ENCODE results near the gene BCL10.
A peak's percentile ranks its signal among the peaks of the same experiment; 100 is the strongest.

Gene BCL10

GRCh38 chr1:85297855-85298629, 21.6 kb upstream of the BCL10 start:
- peak; percentile 73 for DNase-seq (ENCODE audit: low spot score)

DNA sequence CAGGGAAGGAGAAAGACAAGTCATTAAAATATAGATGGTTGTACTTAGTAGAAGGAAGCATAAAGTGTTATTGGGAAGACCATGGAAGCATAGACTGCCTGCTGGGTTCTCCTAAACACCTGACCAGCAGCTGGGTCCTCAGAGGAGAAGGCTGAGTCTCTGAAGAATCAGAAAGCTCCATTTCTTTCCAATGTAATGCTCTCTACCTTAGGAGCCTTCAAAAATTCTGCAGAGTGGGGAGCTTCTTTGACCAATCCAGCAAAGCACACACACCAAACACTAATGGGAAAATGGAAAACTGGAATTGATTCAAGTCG, 21.1 kb upstream of the BCL10 start:
- no peak for DNase-seq (ENCODE audit: low spot score)

DNA sequence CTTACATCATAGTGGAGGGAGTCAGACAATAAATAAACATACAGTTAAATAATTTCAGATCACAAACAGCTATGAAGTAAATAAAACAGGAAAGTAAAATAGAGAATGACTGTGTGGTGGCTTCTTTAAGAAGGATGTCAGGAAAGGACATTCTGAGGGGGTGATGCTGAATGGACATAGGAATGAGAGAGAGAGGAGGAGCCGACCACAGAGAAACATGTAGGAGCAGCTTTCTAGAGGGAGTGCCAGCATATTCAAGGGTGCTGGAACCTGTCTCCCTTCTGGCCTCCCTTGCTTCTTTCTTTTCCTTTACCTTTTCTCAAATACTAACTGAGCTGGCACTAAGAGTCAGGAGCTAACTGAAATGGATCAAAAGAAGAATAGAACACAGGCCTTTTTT, 20.5 kb upstream of the BCL10 start:
- no peak for DNase-seq (ENCODE audit: low spot score)

- DNase-seq (ENCODE audit: low spot score), result no peak
Measured at GRCh38 chr1:85295654-85296053, 19.2 kb upstream of the BCL10 start.

DNA sequence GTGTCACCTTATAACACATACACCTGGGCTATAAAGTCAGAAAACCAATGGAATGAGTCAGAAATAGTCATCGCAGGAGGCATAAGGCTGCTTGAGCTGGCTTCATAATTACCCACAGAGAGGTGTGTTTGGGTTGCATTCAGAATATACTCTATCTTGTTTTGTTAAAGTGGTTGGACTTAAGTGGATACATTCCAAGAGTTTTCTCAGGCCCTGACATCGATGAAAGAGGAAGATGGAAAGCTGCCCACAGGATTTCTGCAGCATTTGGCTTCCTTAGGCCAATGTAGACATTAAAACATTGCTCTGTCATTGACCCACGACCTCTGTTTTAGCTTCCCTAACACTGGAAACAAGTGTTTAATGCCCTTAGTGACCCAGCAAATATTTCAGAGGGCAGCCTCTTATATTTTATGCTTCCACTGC, 18.6 kb upstream of the BCL10 start:
- no peak for DNase-seq (ENCODE audit: low spot score)

DNA sequence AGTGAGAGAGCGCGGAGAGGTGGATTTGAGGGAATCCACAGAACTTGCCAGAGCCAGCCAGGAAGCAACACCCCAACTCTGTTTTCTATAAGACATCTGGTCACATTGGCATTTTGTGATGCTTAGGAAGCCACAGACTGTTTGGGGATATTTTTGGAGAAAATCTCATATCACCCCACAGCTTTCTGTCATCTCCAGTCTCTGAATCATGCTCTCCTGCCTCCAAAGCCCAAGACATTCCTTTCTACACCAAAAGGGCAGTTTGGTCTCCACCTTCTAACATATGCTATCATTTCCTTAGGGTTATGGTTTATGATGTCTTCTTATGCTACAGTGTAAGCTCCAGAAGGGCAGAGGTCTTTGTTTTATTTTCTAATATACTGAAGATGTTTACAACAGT, 14.4 kb upstream of the BCL10 start:
- peak; percentile 39 for DNase-seq (ENCODE audit: low spot score)

GRCh38 chr1:85289848-85290335, 13.5 kb upstream of the BCL10 start:
- no peak for DNase-seq (ENCODE audit: low spot score)

DNA sequence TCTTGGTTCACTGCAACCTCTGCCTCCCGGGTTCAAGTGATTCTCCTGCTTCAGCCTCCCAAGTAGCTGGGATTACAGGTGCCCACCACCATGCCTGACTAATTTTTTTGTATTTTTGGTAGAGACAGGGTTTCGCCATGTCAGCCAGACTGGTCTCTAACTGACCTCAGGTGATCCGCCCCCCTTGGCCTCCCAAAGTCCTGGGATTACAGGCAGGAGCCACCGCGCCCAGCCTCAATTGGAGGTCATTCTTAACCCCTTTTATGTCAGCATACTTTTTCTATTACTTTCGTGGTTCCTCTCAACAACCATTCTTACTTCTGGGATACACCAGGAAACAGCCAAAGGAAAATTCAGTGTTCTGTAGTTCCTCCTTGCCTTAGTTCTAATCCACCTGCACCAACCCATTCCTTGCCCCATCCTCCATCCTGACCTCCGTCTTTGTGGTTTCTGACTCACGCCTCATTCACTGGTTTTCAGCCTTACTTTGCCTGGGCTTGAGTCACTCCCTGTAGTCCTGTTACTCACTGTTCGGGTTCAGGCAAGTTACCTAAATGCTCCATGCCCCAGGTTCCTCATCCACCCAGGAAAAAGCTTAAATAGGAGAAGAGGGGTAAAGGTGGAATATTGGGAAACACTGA, 12.9 kb upstream of the BCL10 start:
- DNase-seq (ENCODE audit: low spot score), result peak; percentile 71

DNA sequence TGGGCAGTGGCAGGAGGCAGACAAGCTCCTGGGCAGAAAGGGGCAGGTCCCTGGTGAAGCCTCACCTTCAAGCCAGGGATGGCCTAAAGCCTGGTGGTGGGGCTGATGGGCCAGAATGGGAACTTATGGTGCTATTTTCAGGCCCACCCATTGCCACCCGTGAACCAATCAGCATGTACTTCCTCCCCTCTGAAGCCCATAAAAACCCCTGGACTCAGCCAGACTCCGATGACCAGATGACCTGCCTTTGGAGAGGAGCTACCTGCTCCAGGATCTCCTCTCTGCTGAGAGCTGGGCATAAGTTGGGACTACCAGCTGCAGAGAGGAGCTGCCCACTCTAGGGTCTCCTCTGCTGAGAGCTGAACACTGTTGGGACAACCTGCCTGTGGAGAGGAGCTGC, 7.8 kb upstream of the BCL10 start:
- no peak for DNase-seq (ENCODE audit: low spot score)

GRCh38 chr1:85283475-85284199, 7.2 kb upstream of the BCL10 start:
- no peak for DNase-seq (ENCODE audit: low spot score)

- no peak for DNase-seq (ENCODE audit: low spot score)
Measured at GRCh38 chr1:85282424-85282823, 6.0 kb upstream of the BCL10 start.

DNA sequence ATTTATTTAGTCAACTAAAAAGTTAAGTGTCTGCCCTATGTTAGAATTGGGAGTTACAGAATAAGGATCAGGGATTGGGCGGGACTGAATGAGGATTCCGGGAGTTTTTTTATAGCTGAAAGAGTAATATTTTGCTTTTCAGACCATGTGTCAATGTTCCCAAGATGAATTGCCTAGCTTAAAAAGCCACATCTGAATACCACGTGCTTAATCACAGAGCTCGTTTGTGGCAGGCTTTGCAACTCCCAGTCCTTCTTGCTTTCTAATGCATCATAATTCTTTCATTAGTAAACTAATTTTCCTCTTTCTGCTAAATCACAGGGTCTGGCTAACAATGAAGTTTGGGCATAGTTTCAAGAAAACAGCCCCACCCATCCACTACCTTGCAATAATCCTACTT, 4.2 kb upstream of the BCL10 start:
- no peak for DNase-seq (ENCODE audit: low spot score)

DNA sequence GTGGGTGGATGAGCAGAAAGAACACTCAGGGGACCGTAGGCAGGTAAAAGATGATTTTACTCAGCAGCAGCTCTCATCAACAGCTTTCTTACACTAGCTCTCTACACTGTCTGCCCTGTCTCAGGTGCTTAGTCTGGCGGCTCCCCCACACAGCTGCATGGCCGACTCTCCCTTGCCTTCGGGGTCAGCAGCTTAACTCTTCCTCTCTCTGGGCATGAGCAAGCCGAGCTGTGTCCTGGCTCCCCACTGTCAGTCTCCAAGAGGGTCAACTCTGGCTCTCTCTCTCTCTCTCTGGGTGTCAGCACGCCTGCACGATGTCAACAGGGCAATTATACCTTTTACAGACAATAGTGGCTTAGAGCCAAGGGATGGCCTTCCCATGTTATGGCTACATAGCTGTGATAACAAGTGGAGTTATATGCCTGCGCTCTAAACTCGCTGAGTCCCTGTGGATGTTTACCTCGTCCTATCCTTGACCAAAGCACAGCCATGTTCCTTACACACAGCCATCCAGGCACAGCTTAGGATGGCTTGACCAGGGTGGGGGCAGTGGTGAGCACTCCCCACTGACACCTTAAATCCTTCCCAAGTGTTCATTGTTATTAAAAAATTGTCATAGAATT, 3.1 kb upstream of the BCL10 start:
- DNase-seq (ENCODE audit: low spot score), result no peak

DNA sequence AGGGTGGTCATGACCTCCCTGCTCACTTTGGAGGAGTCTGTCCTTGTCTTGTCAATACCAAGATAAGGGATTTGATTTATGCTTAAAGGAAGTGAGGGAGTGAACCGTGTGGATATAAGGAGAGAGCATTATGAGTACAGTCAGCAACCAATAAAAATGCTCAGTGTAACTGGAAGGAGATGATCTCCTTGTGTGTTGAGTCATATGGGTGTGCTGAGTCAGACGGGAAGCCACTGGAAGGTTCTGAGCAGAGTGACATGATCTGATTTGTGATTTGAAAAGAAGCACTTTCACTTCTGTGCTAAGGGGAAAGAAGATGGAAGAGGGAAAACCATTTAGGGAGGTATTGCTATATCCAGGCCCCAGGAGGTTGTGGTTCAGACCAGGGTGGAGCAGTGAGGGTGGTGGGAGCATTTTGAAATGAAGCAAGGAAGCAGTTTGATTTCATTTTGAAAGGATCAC, 2.5 kb upstream of the BCL10 start:
- peak; percentile 93 for DNase-seq (ENCODE audit: low spot score)

- no peak for DNase-seq (ENCODE audit: low spot score)
Measured at GRCh38 chr1:85277802-85278201, 1.4 kb upstream of the BCL10 start.

- no peak for DNase-seq (ENCODE audit: low spot score)
Measured at GRCh38 chr1:85276978-85277639, 677 bp upstream of the BCL10 start.

- no peak for DNase-seq (ENCODE audit: low spot score)
Measured at GRCh38 chr1:85275701-85276214, 674 bp downstream of the BCL10 start.

DNA sequence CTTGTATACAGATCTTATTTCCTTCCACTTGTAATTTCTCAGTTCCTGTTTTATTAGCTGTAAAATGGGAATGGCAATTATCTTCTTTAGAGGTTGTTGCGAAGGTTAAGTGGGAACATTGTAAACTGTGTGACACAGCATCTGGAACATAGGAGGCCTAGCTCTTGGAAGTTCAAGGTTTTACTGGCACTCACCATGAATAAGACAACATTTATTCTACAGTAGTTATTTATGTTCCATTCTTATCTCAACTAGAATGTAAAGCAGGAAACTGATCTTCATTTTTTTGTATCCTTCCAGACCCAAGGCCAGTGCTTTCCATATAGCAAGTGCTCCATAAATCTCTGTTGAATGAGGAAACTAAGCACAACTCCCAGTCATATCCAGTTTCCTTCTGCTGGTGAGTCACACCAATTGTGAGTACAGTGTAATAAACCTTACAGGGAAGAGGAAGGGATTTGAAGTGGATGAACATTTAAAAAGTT, 1.4 kb downstream of the BCL10 start:
- DNase-seq (ENCODE audit: low spot score), result peak; percentile 64

GRCh38 chr1:85273397-85273796, 3.0 kb downstream of the BCL10 start:
- no peak for DNase-seq (ENCODE audit: low spot score)

DNA sequence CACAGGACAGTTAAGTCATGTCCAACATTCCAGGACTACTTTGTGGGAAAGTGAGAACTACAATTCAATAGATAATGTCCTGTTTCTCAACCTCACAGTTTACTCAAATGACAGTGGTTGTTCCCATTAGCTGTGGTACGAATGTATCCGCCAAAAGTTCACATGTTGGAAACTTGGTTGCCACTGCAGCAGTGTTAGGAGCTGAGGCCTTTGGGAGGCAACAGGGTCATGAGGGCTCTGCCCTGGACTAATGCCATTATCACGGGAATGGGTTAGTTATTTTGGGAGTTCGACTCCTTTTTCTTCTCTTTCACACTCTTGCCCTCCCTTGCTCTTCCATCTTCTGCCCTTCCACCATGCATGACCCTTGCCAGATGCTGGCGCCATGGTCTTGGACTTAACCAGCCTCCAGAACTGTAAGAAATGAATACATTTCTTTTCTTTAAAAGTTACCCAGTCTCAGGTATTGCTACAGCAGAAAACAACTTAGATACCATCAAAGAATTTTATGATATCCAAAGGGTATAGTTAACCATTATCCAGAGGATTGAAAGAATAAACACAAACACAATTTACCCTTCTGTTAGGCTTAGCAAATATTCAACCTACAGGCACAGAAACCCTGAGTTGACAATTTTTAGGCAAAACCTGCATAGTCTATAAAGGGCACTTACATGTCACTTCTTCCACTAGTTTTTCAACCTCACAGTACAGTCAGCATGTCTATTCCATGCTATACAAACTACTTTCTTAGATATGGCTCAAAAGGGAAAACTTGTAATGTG, 7.4 kb downstream of the BCL10 start:
- no peak for DNase-seq (ENCODE audit: low spot score)

DNA sequence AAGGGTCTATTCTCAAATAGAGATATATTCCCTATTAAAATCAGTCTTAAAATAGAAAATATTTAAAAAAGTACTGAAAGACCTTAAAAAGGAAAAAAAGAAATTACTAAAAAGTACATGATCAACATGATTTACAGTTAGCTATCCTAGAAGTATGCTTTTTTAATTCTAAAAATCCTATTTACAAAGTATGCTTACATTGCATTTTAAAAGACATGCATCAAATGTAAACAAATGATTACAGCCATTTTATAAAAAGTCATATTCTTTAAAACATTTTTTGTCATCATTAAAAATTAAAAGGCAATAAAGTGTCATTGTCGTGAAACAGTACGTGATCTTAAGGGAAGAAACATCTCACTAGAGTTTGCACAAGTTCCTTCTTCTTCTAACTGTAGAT, 9.1 kb downstream of the BCL10 start:
- DNase-seq (ENCODE audit: low spot score), result no peak
